Prostate gland (tissue), 2 donors: ENCODE measurements around the gene PRLH. TPM values are rescaled to one million over a fixed set of nuclear protein-coding genes. Genes with fewer than 3 reads are reported as not detected.

Source experiments
- DNase-seq: peaks from one replicate; pipeline ENCODE4 v3.0.0-alpha.2; 2019; ENCODE audit warnings: low spot score
- H3K27ac ChIP-seq, 2 donors: fragments of 200-600 bp; sonication (generic); 2 replicates each; pipeline ENCODE4 v1.5.1; 2017 to 2019
- H3K27me3 ChIP-seq: fragments of 200-600 bp; sonication (generic); replicated peaks from 2 replicates; pipeline ENCODE4 v1.5.1; 2019; ENCODE audit not compliant: insufficient read depth
- H3K36me3 ChIP-seq, 2 donors: fragments of 200-600 bp; sonication (generic); 1 replicate in 1 of 2; 2 replicates in 1 of 2; pipeline versions ENCODE4 v1.5.1 to v1.8.1; 2017 to 2019
- H3K4me1 ChIP-seq: fragments of 200-600 bp; sonication (generic); replicated peaks from 2 replicates; pipeline ENCODE4 v1.5.1; 2019
- H3K4me3 ChIP-seq, 2 donors: fragments of 200-600 bp; sonication (generic); 2 replicates each; pipeline ENCODE4 v1.5.1; 2017 to 2019
- H3K9me3 ChIP-seq: fragments of 200-600 bp; sonication (generic); 2 replicates; pipeline ENCODE4 v1.5.1; 2017
- POLR2A ChIP-seq: fragments of 450-650 bp; IDR thresholded peaks from one replicate; pipeline ENCODE4 v1.6.1; 2016; ENCODE audit warnings: antibody characterized with exemption, mild to moderate bottlenecking
- POLR2AphosphoS5 ChIP-seq: sonication (generic); formaldehyde crosslinking; IDR thresholded peaks from one replicate; pipeline ENCODE4 v1.6.1; 2017; ENCODE audit warnings: antibody characterized with exemption
- WGBS: methylation state at CpG from one replicate; pipeline ENCODE4 v1.1.5; 2018; 5-methylcytosine and 5-hydroxymethylcytosine counted together
- intact Hi-C: fragments of 100-400 bp; cut with DNase I; formaldehyde crosslinking; loops from one replicate; pipeline ENCODE4 v1.14.2; 2022
- total RNA-seq, 2 donors: library from RNA; depleted of rRNA; stranded (reverse); fragments of >200 nt; gene quantifications; one replicate each; pipeline ENCODE4 v1.1.0, GENCODE V29; 2016
- TF ChIP-seq, protein P1 (sequence below), 4 experiments: fragments of 200-600 bp in 2 of 4; fragments of 450-650 bp in 2 of 4; sonication (generic) in 2 of 4; IDR thresholded peaks; 1 replicate in 3 of 4; 2 replicates in 1 of 4; pipeline ENCODE4 v1.5.1; 2016 to 2019; ENCODE audit warnings: antibody characterized with exemption in 4 of 4, mild to moderate bottlenecking in 2 of 4, moderate library complexity in 2 of 4

The PRLH gene
- total RNA-seq, 2 donors from 2014 or later: not detected

- no peak for DNase-seq
- intact Hi-C loops: loop anchor here (10.0 kb wide), 2 partner anchors 163 to 423 kb away; partner anchors contain the start of gene COL6A3
Observed at GRCh38 chr2:237577956-237578870, 11.8 kb downstream of the PRLH start.

DNA sequence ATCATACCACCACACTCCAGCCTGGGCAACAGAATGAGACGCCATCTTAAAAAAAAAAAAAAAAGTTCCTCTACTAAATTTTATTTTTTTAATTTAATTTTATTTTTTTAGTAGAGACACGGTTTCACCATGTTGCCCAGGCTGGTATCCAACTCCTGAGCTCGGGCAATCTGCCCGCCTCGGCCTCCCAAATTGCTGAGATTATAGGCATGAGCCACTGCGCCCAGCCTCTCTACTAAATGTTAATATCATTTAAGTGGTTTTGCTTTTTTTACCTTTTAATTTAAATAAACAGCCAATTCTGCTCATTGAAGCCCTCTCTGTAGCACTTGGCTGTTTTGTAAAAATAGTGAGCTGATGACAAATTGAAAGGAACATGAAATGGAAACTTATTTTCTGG is 15.0 kb downstream of the PRLH start:
- H3K27me3 ChIP-seq: no peaks in the 10 kb centered on the region
- no peaks in the 10 kb centered on the region for H3K9me3 ChIP-seq
- intact Hi-C loops: no loop called here
- H3K27ac ChIP-seq: peak overlapping the region; percentile 72 to 83
- WGBS: 56% methylated on average over 6 of the region's 6 CpGs
- H3K4me1 ChIP-seq: peaks cover 9% of the 10 kb centered on the region
- no peak for DNase-seq
- TF ChIP-seq POLR2AphosphoS5: no peak
- TF ChIP-seq, protein P1, sequence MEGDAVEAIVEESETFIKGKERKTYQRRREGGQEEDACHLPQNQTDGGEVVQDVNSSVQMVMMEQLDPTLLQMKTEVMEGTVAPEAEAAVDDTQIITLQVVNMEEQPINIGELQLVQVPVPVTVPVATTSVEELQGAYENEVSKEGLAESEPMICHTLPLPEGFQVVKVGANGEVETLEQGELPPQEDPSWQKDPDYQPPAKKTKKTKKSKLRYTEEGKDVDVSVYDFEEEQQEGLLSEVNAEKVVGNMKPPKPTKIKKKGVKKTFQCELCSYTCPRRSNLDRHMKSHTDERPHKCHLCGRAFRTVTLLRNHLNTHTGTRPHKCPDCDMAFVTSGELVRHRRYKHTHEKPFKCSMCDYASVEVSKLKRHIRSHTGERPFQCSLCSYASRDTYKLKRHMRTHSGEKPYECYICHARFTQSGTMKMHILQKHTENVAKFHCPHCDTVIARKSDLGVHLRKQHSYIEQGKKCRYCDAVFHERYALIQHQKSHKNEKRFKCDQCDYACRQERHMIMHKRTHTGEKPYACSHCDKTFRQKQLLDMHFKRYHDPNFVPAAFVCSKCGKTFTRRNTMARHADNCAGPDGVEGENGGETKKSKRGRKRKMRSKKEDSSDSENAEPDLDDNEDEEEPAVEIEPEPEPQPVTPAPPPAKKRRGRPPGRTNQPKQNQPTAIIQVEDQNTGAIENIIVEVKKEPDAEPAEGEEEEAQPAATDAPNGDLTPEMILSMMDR (IDR thresholded peaks at IDR 0.05): no peak
- no peak for TF ChIP-seq POLR2A
- no peaks in the 10 kb centered on the region for H3K36me3 ChIP-seq
- H3K4me3 ChIP-seq: no peak overlapping the region

More at GRCh38 chr2:237577956-237578870, 11.8 kb downstream of the PRLH start:
- Histone ChIP-seq H3K4me3 (no peak overlapping the region), H3K9me3 (no peaks in the 10 kb centered on the region), H3K4me1 (peaks cover 9% of the 10 kb centered on the region), H3K27ac (no peak overlapping the region), H3K36me3 (no peaks in the 10 kb centered on the region), H3K27me3 (no peaks in the 10 kb centered on the region)
- WGBS: 94% methylated on average over 26 of the region's 26 CpGs
- no peak for TF ChIP-seq POLR2A
- no peak for TF ChIP-seq POLR2AphosphoS5
- TF ChIP-seq, protein P1 (IDR thresholded peaks at IDR 0.05): no peak

- intact Hi-C loops: no loop called here
- TF ChIP-seq POLR2A: no peak
- peak; percentile 75 for TF ChIP-seq POLR2AphosphoS5
- TF ChIP-seq, protein P1 (IDR thresholded peaks at IDR 0.05): peak in 3 of 4 experiments; percentile 36 to 59 (median 59)
- no peaks in the 10 kb centered on the region for H3K36me3 ChIP-seq
- peak; percentile 83 for DNase-seq
- H3K4me1 ChIP-seq: peaks cover 9% of the 10 kb centered on the region
- no peaks in the 10 kb centered on the region for H3K9me3 ChIP-seq
- H3K27ac ChIP-seq: peak overlapping the region; percentile 72 to 83
- H3K4me3 ChIP-seq: peak overlapping the region in 1 of 2 donors; percentile 14
- H3K27me3 ChIP-seq: no peaks in the 10 kb centered on the region
- WGBS: 17% methylated on average over 24 of the region's 25 CpGs
Observed at GRCh38 chr2:237581751-237582746, 15.7 kb downstream of the PRLH start.

GRCh38 chr2:237583385-237584295 is 17.3 kb downstream of the PRLH start:
- TF ChIP-seq POLR2AphosphoS5: no peak
- no peak for TF ChIP-seq POLR2A
- TF ChIP-seq, protein P1 (IDR thresholded peaks at IDR 0.05): no peak
- Histone ChIP-seq H3K36me3 (no peaks in the 10 kb centered on the region), H3K27ac (no peak overlapping the region), H3K27me3 (no peaks in the 10 kb centered on the region), H3K4me1 (peaks cover 9% of the 10 kb centered on the region), H3K4me3 (no peak overlapping the region), H3K9me3 (no peaks in the 10 kb centered on the region)
- intact Hi-C loops: no loop called here
- DNase-seq: no peak
- 94% methylated on average over 18 of the region's 19 CpGs for WGBS
